GM18505 (cell line): ENCODE results near the gene ARMC8.

ENCODE experiments used
- ATAC-seq: cut with Tn5 transposase; IDR thresholded peaks from one replicate; pipeline ENCODE4 v1.9.1; 2021; ENCODE audit not compliant: unreplicated experiment
- POLR2A ChIP-seq: IDR thresholded peaks from 4 replicates; pipeline ENCODE4 v1.6.1; 2011; ENCODE audit warnings: borderline replicate concordance; ENCODE audit not compliant: insufficient read depth, insufficient read length; ENCODE audit errors: extremely low read depth

The ARMC8 gene

DNA sequence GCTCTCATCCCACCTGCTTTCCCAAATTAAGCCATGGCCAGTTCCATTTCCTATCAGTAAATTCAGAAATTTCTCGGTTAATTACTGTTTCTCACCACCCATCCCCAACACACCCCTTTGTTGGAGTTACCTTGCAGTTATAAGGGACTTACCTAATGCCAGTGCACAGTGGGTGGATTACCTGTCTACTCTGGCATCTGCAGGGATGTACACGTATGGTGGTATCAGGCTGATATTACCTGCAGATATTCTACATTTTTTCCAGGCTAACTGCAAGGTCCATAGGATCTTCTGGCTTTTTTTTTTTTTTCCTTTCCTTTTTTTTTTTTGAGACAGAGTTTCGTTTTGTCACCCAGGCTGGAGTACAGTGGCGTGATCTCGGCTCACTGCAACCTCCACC, 153.4 kb downstream of the ARMC8 start:
- TF ChIP-seq POLR2A, result no peak
- no peak for ATAC-seq

GRCh38 chr3:138344754-138345153, 157.7 kb downstream of the ARMC8 start:
- no peak for TF ChIP-seq POLR2A
- no peak for ATAC-seq
